ES-I3 (cell line): ENCODE results near the gene MED13L.
"Not testable (repeated sequence)": the region's sequence is repeated elsewhere in the genome, so short reads cannot be mapped to it uniquely, and the experiment has no call there.

Experiments
- H3K36me3 ChIP-seq: 2 replicates; pipeline ENCODE4 v1.6.1; 2013; ENCODE audit warnings: mild to moderate bottlenecking, low read length, control low read depth, moderate library complexity; ENCODE audit not compliant: insufficient read depth
- H3K4me1 ChIP-seq: 2 replicates; pipeline ENCODE4 v1.6.1; 2013; ENCODE audit warnings: mild to moderate bottlenecking, control low read depth, low read length; ENCODE audit not compliant: insufficient read depth
- H3K9ac ChIP-seq: 2 replicates; pipeline ENCODE4 v1.6.1; 2013; ENCODE audit warnings: low read depth, mild to moderate bottlenecking, low read length, moderate library complexity
- H3K9me3 ChIP-seq: 2 replicates; pipeline ENCODE4 v1.6.1; 2013; ENCODE audit warnings: mild to moderate bottlenecking, low read length, moderate library complexity; ENCODE audit not compliant: control insufficient read depth, insufficient read depth

The MED13L gene

GRCh38 chr12:116238149-116238548 is 39.3 kb downstream of the MED13L start:
- H3K9ac ChIP-seq, result no peak overlapping the region
- no peaks in the 10 kb centered on the region for H3K36me3 ChIP-seq
- no peaks in the 10 kb centered on the region for H3K9me3 ChIP-seq
- H3K4me1 ChIP-seq, result no peaks in the 10 kb centered on the region

GRCh38 chr12:116236976-116237375 is 40.5 kb downstream of the MED13L start:
- H3K9ac ChIP-seq, result no peak overlapping the region
- H3K9me3 ChIP-seq, result no peaks in the 10 kb centered on the region
- no peaks in the 10 kb centered on the region for H3K36me3 ChIP-seq
- no peaks in the 10 kb centered on the region for H3K4me1 ChIP-seq

- H3K36me3 ChIP-seq, result no peaks in the 10 kb centered on the region
- H3K9me3 ChIP-seq, result no peaks in the 10 kb centered on the region
- H3K4me1 ChIP-seq, result no peaks in the 10 kb centered on the region
- no peak overlapping the region for H3K9ac ChIP-seq
These were observed 41.3 kb downstream of the MED13L start for GRCh38 chr12:116236148-116236731.

GRCh38 chr12:116234148-116234547 is 43.3 kb downstream of the MED13L start:
- not testable (repeated sequence) for H3K4me1 ChIP-seq, H3K9me3 ChIP-seq, H3K36me3 ChIP-seq, H3K9ac ChIP-seq

GRCh38 chr12:116233669-116234068 is 43.8 kb downstream of the MED13L start:
- Histone ChIP-seq H3K36me3 (no peaks in the 10 kb centered on the region), H3K9ac (no peak overlapping the region), H3K4me1 (no peaks in the 10 kb centered on the region), H3K9me3 (no peaks in the 10 kb centered on the region)

- peaks cover 2% of the 10 kb centered on the region; the same call in 1 of the 2 replicates for H3K36me3 ChIP-seq
- H3K4me1 ChIP-seq, result no peaks in the 10 kb centered on the region
- no peak overlapping the region for H3K9ac ChIP-seq
- no peaks in the 10 kb centered on the region for H3K9me3 ChIP-seq
These were observed 49.7 kb downstream of the MED13L start for GRCh38 chr12:116227811-116228210.

GRCh38 chr12:116226026-116226425 is 51.5 kb downstream of the MED13L start:
- H3K36me3 ChIP-seq, result peaks cover 2% of the 10 kb centered on the region; the same call in 1 of the 2 replicates
- no peaks in the 10 kb centered on the region for H3K9me3 ChIP-seq
- no peak overlapping the region for H3K9ac ChIP-seq
- H3K4me1 ChIP-seq, result no peaks in the 10 kb centered on the region

GRCh38 chr12:116222358-116222757 is 55.1 kb downstream of the MED13L start:
- no peaks in the 10 kb centered on the region for H3K36me3 ChIP-seq
- H3K4me1 ChIP-seq, result no peaks in the 10 kb centered on the region
- no peak overlapping the region for H3K9ac ChIP-seq
- H3K9me3 ChIP-seq, result no peaks in the 10 kb centered on the region

- H3K36me3 ChIP-seq, result no peaks in the 10 kb centered on the region
- H3K4me1 ChIP-seq, result no peaks in the 10 kb centered on the region
- H3K9me3 ChIP-seq, result no peaks in the 10 kb centered on the region
- no peak overlapping the region for H3K9ac ChIP-seq
These were observed 56.7 kb downstream of the MED13L start for GRCh38 chr12:116220756-116221155.

- Histone ChIP-seq H3K4me1 (peaks cover 5% of the 10 kb centered on the region), H3K36me3 (no peaks in the 10 kb centered on the region), H3K9me3 (no peaks in the 10 kb centered on the region), H3K9ac (no peak overlapping the region)
These were observed 60.3 kb downstream of the MED13L start for GRCh38 chr12:116217045-116217735.

GRCh38 chr12:116216022-116216756 is 61.3 kb downstream of the MED13L start:
- Histone ChIP-seq H3K36me3 (no peaks in the 10 kb centered on the region), H3K9ac (no peak overlapping the region), H3K9me3 (no peaks in the 10 kb centered on the region), H3K4me1 (peaks cover 12% of the 10 kb centered on the region)

- H3K4me1 ChIP-seq, result peaks cover 14% of the 10 kb centered on the region
- no peaks in the 10 kb centered on the region for H3K36me3 ChIP-seq
- no peaks in the 10 kb centered on the region for H3K9me3 ChIP-seq
- H3K9ac ChIP-seq, result no peak overlapping the region
These were observed 62.5 kb downstream of the MED13L start for GRCh38 chr12:116215023-116215422.

- Histone ChIP-seq H3K36me3 (no peaks in the 10 kb centered on the region), H3K9ac (no peak overlapping the region), H3K9me3 (no peaks in the 10 kb centered on the region), H3K4me1 (peaks cover 14% of the 10 kb centered on the region)
These were observed 63.5 kb downstream of the MED13L start for GRCh38 chr12:116213885-116214527.

GRCh38 chr12:116213014-116213413 is 64.5 kb downstream of the MED13L start:
- no peak overlapping the region for H3K9ac ChIP-seq
- peaks cover 14% of the 10 kb centered on the region for H3K4me1 ChIP-seq
- H3K36me3 ChIP-seq, result no peaks in the 10 kb centered on the region
- H3K9me3 ChIP-seq, result no peaks in the 10 kb centered on the region
